ENCODE data around the gene KDM6B.
A peak's percentile ranks its signal among the peaks of the same experiment; 100 is the strongest.

Gene KDM6B

GRCh38 chr17:7854851-7855659 lies 21.0 kb downstream of the KDM6B start, which contains the start of gene TMEM88:
TMEM88 (plus strand) TSS chr17:7855066; CDS start chr17:7855075, 9 bp downstream.
- Histone ChIP-seq H3K4me2 (ENCODE audit: insufficient read depth, low read length, poor library complexity, severe bottlenecking) (peak within 1 kb of the TSS; percentile 100), H3K9ac (ENCODE audit: low read depth, low read length, poor library complexity) (peak within 1 kb of the TSS; percentile 98), H2BK12ac (ENCODE audit: low read length) (peak within 1 kb of the TSS; percentile 100), H4K91ac (ENCODE audit: low read depth, low read length, poor library complexity) (peak within 1 kb of the TSS; percentile 82), H3K4ac (ENCODE audit: low read length) (peak within 1 kb of the TSS; percentile 94), H3K27ac (replicated peaks; ENCODE audit: low read length) (peak within 1 kb of the TSS; percentile 80), H3K4me1 (ENCODE audit: control insufficient read depth in 2 of 2, insufficient read depth in 1 of 2, low read depth in 1 of 2, low read length in 2 of 2) (peaks cover 32 to 39% of the 10 kb centered on the region in 2 donors), H2AFZ (ENCODE audit: low read length) (peak within 1 kb of the TSS; percentile 93), H3K36me3 (replicated peaks in 1 of 2; ENCODE audit: control insufficient read depth in 2 of 2, insufficient read depth in 2 of 2, low read length in 2 of 2) (peaks cover 29 to 65% of the 10 kb centered on the region in 2 donors), H2BK15ac (ENCODE audit: low read length) (peak within 1 kb of the TSS; percentile 100), H3K27me3 (ENCODE audit: control insufficient read depth in 3 of 3, insufficient read depth in 3 of 3, low read depth in 1 of 3, low read length in 3 of 3) (peaks cover 0 to 9% (median 0%) of the 10 kb centered on the region in 3 experiments), H3K23ac (ENCODE audit: low read depth, low read length, poor library complexity) (peak within 1 kb of the TSS; percentile 99), H3K14ac (ENCODE audit: low read length) (peak within 1 kb of the TSS; percentile 92), H3K9me3 (replicated peaks in 1 of 2; ENCODE audit: control insufficient read depth in 2 of 2, insufficient read depth in 1 of 2, low read depth in 1 of 2, low read length in 2 of 2) (no peaks in the 10 kb centered on the region), H4K8ac (ENCODE audit: low read depth, low read length) (peak within 1 kb of the TSS; percentile 92), H2BK120ac (ENCODE audit: low read depth, low read length) (peak within 1 kb of the TSS; percentile 95), H2BK5ac (ENCODE audit: low read length) (peak within 1 kb of the TSS; percentile 92), H3K79me1 (ENCODE audit: low read depth, low read length) (peaks cover 8% of the 10 kb centered on the region), H3K18ac (ENCODE audit: low read length) (peak within 1 kb of the TSS; percentile 100), H3K4me3 (ENCODE audit: low read length in 2 of 2) (peak within 1 kb of the TSS; percentile 63 to 93), H2AK5ac (ENCODE audit: low read depth, low read length) (peak within 1 kb of the TSS; percentile 100)
- peak; percentile 83 for DNase-seq (ENCODE audit: low spot score)
- no CpG with 5 or more reads among the region's 57 CpGs for WGBS, 2 donors (ENCODE audit: extremely low coverage in 2 of 2, insufficient read length in 2 of 2, insufficient replicate concordance in 1 of 2)

DNA sequence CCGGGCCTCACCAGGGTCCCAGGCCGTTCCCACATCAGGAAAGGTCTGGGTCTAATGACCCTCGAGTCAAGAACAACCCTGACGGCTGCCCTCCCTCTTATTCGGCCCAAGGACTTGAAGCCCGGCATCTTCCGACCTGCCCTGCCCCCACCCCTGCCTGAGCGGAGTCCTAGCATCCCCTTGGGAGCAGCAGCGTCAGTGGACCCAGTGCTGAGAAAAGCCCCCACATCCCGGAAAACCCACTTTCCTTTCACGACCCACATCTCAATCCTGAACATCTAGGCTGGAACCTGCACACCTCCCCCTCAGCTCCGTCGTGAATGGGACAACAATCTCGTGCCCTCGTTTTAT lies 21.6 kb downstream of the KDM6B start:
- Histone ChIP-seq H3K9me3 (replicated peaks in 1 of 2; ENCODE audit: control insufficient read depth in 2 of 2, insufficient read depth in 1 of 2, low read depth in 1 of 2, low read length in 2 of 2) (no peaks in the 10 kb centered on the region), H3K23ac (ENCODE audit: low read depth, low read length, poor library complexity) (peak overlapping the region; percentile 99), H2BK120ac (ENCODE audit: low read depth, low read length) (peak overlapping the region; percentile 95), H2BK12ac (ENCODE audit: low read length) (peak overlapping the region; percentile 100), H4K8ac (ENCODE audit: low read depth, low read length) (no peak overlapping the region), H3K27me3 (ENCODE audit: control insufficient read depth in 3 of 3, insufficient read depth in 3 of 3, low read depth in 1 of 3, low read length in 3 of 3) (peaks cover 0 to 9% (median 0%) of the 10 kb centered on the region in 3 experiments), H2AFZ (ENCODE audit: low read length) (peak overlapping the region; percentile 93), H3K4me3 (ENCODE audit: low read length in 2 of 2) (peak overlapping the region; percentile 63 to 93), H2BK5ac (ENCODE audit: low read length) (peak overlapping the region; percentile 92), H3K4ac (ENCODE audit: low read length) (peak overlapping the region; percentile 94), H2AK5ac (ENCODE audit: low read depth, low read length) (peak overlapping the region; percentile 100), H4K91ac (ENCODE audit: low read depth, low read length, poor library complexity) (peak overlapping the region; percentile 82), H3K79me1 (ENCODE audit: low read depth, low read length) (peaks cover 8% of the 10 kb centered on the region), H3K27ac (replicated peaks; ENCODE audit: low read length) (peak overlapping the region; percentile 80), H3K14ac (ENCODE audit: low read length) (no peak overlapping the region), H3K18ac (ENCODE audit: low read length) (peak overlapping the region; percentile 100), H3K36me3 (replicated peaks in 1 of 2; ENCODE audit: control insufficient read depth in 2 of 2, insufficient read depth in 2 of 2, low read length in 2 of 2) (peaks cover 26 to 65% of the 10 kb centered on the region in 2 donors), H3K4me1 (ENCODE audit: control insufficient read depth in 2 of 2, insufficient read depth in 1 of 2, low read depth in 1 of 2, low read length in 2 of 2) (peaks cover 32 to 39% of the 10 kb centered on the region in 2 donors), H3K9ac (ENCODE audit: low read depth, low read length, poor library complexity) (peak overlapping the region; percentile 98), H2BK15ac (ENCODE audit: low read length) (peak overlapping the region; percentile 100), H3K4me2 (ENCODE audit: insufficient read depth, low read length, poor library complexity, severe bottlenecking) (peak overlapping the region; percentile 100)
- DNase-seq (ENCODE audit: low spot score) = no peak
- WGBS, 2 donors (ENCODE audit: extremely low coverage in 2 of 2, insufficient read length in 2 of 2, insufficient replicate concordance in 1 of 2) = no CpG with 5 or more reads among the region's 15 CpGs

- peaks cover 8% of the 10 kb centered on the region for H3K79me1 ChIP-seq (ENCODE audit: low read depth, low read length)
- H2BK12ac ChIP-seq (ENCODE audit: low read length) = no peak overlapping the region
- peak overlapping the region; percentile 35 for H3K23ac ChIP-seq (ENCODE audit: low read depth, low read length, poor library complexity)
- H3K4me2 ChIP-seq (ENCODE audit: insufficient read depth, low read length, poor library complexity, severe bottlenecking) = peak overlapping the region; percentile 100
- peak overlapping the region; percentile 43 for H2BK15ac ChIP-seq (ENCODE audit: low read length)
- H4K8ac ChIP-seq (ENCODE audit: low read depth, low read length) = no peak overlapping the region
- H2BK120ac ChIP-seq (ENCODE audit: low read depth, low read length) = no peak overlapping the region
- WGBS, 2 donors (ENCODE audit: extremely low coverage in 2 of 2, insufficient read length in 2 of 2, insufficient replicate concordance in 1 of 2) = no CpG with 5 or more reads among the region's 29 CpGs
- peak overlapping the region; percentile 76 for H2AK5ac ChIP-seq (ENCODE audit: low read depth, low read length)
- peak overlapping the region; percentile 92 for H3K27ac ChIP-seq (replicated peaks; ENCODE audit: low read length)
- H3K18ac ChIP-seq (ENCODE audit: low read length) = peak overlapping the region; percentile 100
- no peak overlapping the region for H4K91ac ChIP-seq (ENCODE audit: low read depth, low read length, poor library complexity)
- DNase-seq (ENCODE audit: low spot score) = peak; percentile 56
- H3K4ac ChIP-seq (ENCODE audit: low read length) = no peak overlapping the region
- H3K36me3 ChIP-seq (replicated peaks in 1 of 2; ENCODE audit: control insufficient read depth in 2 of 2, insufficient read depth in 2 of 2, low read length in 2 of 2) = peaks cover 21 to 65% of the 10 kb centered on the region in 2 donors
- H3K9ac ChIP-seq (ENCODE audit: low read depth, low read length, poor library complexity) = peak overlapping the region; percentile 90
- H3K4me3 ChIP-seq (ENCODE audit: low read length in 2 of 2) = peak overlapping the region; percentile 63 to 93
- peak overlapping the region; percentile 93 for H2AFZ ChIP-seq (ENCODE audit: low read length)
- H3K9me3 ChIP-seq (replicated peaks in 1 of 2; ENCODE audit: control insufficient read depth in 2 of 2, insufficient read depth in 1 of 2, low read depth in 1 of 2, low read length in 2 of 2) = no peaks in the 10 kb centered on the region
- peak overlapping the region; percentile 43 for H2BK5ac ChIP-seq (ENCODE audit: low read length)
- no peak overlapping the region for H3K14ac ChIP-seq (ENCODE audit: low read length)
- peaks cover 31 to 39% of the 10 kb centered on the region in 2 donors for H3K4me1 ChIP-seq (ENCODE audit: control insufficient read depth in 2 of 2, insufficient read depth in 1 of 2, low read depth in 1 of 2, low read length in 2 of 2)
- peaks cover 0 to 9% (median 0%) of the 10 kb centered on the region in 3 experiments for H3K27me3 ChIP-seq (ENCODE audit: control insufficient read depth in 3 of 3, insufficient read depth in 3 of 3, low read depth in 1 of 3, low read length in 3 of 3)
Measured at GRCh38 chr17:7856011-7856810, 22.2 kb downstream of the KDM6B start.
